K562 (cell line): ENCODE measurements around the gene FGFR4. TPM values are rescaled to one million over a fixed set of nuclear protein-coding genes. Genes with fewer than 3 reads are reported as not detected.

ENCODE experiments used
- CHD2 ChIP-seq: IDR thresholded peaks from 2 replicates; pipeline ENCODE4 v1.6.1; 2011; ENCODE audit warnings: low read depth, low read length
- CSDE1 ChIP-seq, 2 experiments: fragments of 450-650 bp; IDR thresholded peaks; 2 replicates each; pipeline ENCODE4 v1.6.1; 2016; ENCODE audit warnings: mild to moderate bottlenecking in 1 of 2
- CTBP1 ChIP-seq: fragments of 450-650 bp; IDR thresholded peaks from 2 replicates; pipeline ENCODE4 v1.6.1; 2016; ENCODE audit warnings: borderline replicate concordance
- DNMT1 ChIP-seq: fragments of 450-650 bp; IDR thresholded peaks from 2 replicates; pipeline ENCODE4 v1.6.1; 2016; ENCODE audit warnings: antibody characterized with exemption, mild to moderate bottlenecking
- ETV5 ChIP-seq: sonication (generic); formaldehyde crosslinking; IDR thresholded peaks from 2 replicates; pipeline ENCODE4 v1.4.0; 2020; ENCODE audit warnings: low read depth, mild to moderate bottlenecking, missing genetic modification reagents
- FOXJ2 ChIP-seq: fragments of 200-800 bp; sonication (Bioruptor generic); IDR thresholded peaks from 2 replicates; pipeline ENCODE4 v1.6.1; 2016; ENCODE audit warnings: missing genetic modification characterization, missing compliant biosample characterization
- GATAD2A ChIP-seq: fragments of 450-650 bp; IDR thresholded peaks from 2 replicates; pipeline ENCODE4 v1.6.1; 2017
- GTF2F1 ChIP-seq: IDR thresholded peaks from 2 replicates; pipeline ENCODE4 v1.6.1; 2011; ENCODE audit warnings: low read depth, low read length, improper control_type of control experiment
- JUN ChIP-seq, 2 experiments: sonication (generic) in 1 of 2; formaldehyde crosslinking in 1 of 2; IDR thresholded peaks; 2 replicates each; pipeline versions ENCODE4 v1.6.1 to v1.8.0; 2012 to 2022; ENCODE audit warnings: borderline replicate concordance in 2 of 2, mild to moderate bottlenecking in 2 of 2, improper control_type of control experiment in 1 of 2, low read depth in 1 of 2, low read length in 1 of 2, missing genetic modification reagents in 1 of 2
- PHF8 ChIP-seq: fragments of 200-600 bp; sonication (generic); IDR thresholded peaks from 2 replicates; pipeline ENCODE4 v1.6.1; 2012; ENCODE audit warnings: mixed run types, mild to moderate bottlenecking, inconsistent platforms, low read length, moderate library complexity, borderline replicate concordance
- PTTG1 ChIP-seq: fragments of 450-650 bp; IDR thresholded peaks from 2 replicates; pipeline ENCODE4 v1.6.1; 2016; ENCODE audit warnings: low read depth, mild to moderate bottlenecking, missing genetic modification characterization, missing compliant biosample characterization
- RBM34 ChIP-seq: fragments of 200-400 bp; formaldehyde crosslinking; IDR thresholded peaks from 2 replicates; pipeline ENCODE4 v1.6.1; 2018; ENCODE audit warnings: low read length, borderline replicate concordance; ENCODE audit not compliant: insufficient read depth
- TCF7 ChIP-seq: sonication (generic); IDR thresholded peaks from 2 replicates; pipeline ENCODE4 v1.6.1; 2016; ENCODE audit warnings: antibody characterized with exemption, borderline replicate concordance
- ZFP36 ChIP-seq: fragments of 150-350 bp; IDR thresholded peaks from 2 replicates; pipeline ENCODE4 v1.6.1; 2018; ENCODE audit warnings: low read length, low read depth; ENCODE audit not compliant: partially characterized antibody
- ZNF695 ChIP-seq: fragments of 450-650 bp; formaldehyde crosslinking; IDR thresholded peaks from 2 replicates; pipeline ENCODE4 v1.4.0; 2020; ENCODE audit warnings: mild to moderate bottlenecking, moderate library complexity
- polyA plus RNA-seq, 8 experiments: library from polyadenylated mRNA; depleted of rRNA in 4 of 8; stranded (reverse) in 5 of 8; unstranded in 3 of 8; fragments of >200 nt; fragmentation: Nextera tagmentation in 2 of 8; fragmentation: Illumina TruSeq in 1 of 8; extraction: Ambion mirVana in 2 of 8; extraction: Trizol in 1 of 8; gene quantifications; 2 replicates each; pipeline versions ENCODE4 v1.2.1 to v1.2.3, GENCODE V29; 2011 to 2014; ENCODE audit warnings: inconsistent platforms in 1 of 8, missing spikeins in 1 of 8
- total RNA-seq, 7 experiments: library from RNA; depleted of rRNA in 6 of 7; stranded (reverse); fragments of >200 nt in 6 of 7; fragmentation: Illumina TruSeq in 2 of 7; extraction: Trizol in 2 of 7; gene quantifications; 2 replicates each; pipeline versions ENCODE4 v1.2.1 to v1.2.3, GENCODE V29; 2011 to 2021; ENCODE audit warnings: low replicate concordance in 1 of 7
- TF ChIP-seq, protein P1 (sequence below): fragments of 200-800 bp; sonication (Bioruptor generic); IDR thresholded peaks from 2 replicates; pipeline ENCODE4 v1.6.1; 2017; ENCODE audit warnings: missing genetic modification characterization, missing compliant biosample characterization
- TF ChIP-seq, protein P2 (sequence below): fragments of 150-350 bp; conservative IDR thresholded peaks from 2 replicates; pipeline ENCODE4 v1.6.1; 2014; ENCODE audit warnings: low read length
- TF ChIP-seq, protein P3 (sequence below), 2 experiments: IDR thresholded peaks in 1 of 2; conservative IDR thresholded peaks in 1 of 2; 2 replicates each; pipeline ENCODE4 v1.6.1; 2016; ENCODE audit warnings: low read depth in 2 of 2, mild to moderate bottlenecking in 1 of 2, missing compliant biosample characterization in 1 of 2, missing genetic modification characterization in 1 of 2, moderate library complexity in 1 of 2
- TF ChIP-seq, protein P4 (sequence below): fragments of 250-450 bp; sonication (Bioruptor Pico); IDR thresholded peaks from 2 replicates; pipeline ENCODE4 v1.5.0; 2021

The FGFR4 gene
- total and polyA plus RNA-seq, 9 of the 15 experiments (the other 6 are each of a cell fraction or from before 2014, with no cell fraction given) = 0.76 to 35.4 (median 7.5) TPM

DNA sequence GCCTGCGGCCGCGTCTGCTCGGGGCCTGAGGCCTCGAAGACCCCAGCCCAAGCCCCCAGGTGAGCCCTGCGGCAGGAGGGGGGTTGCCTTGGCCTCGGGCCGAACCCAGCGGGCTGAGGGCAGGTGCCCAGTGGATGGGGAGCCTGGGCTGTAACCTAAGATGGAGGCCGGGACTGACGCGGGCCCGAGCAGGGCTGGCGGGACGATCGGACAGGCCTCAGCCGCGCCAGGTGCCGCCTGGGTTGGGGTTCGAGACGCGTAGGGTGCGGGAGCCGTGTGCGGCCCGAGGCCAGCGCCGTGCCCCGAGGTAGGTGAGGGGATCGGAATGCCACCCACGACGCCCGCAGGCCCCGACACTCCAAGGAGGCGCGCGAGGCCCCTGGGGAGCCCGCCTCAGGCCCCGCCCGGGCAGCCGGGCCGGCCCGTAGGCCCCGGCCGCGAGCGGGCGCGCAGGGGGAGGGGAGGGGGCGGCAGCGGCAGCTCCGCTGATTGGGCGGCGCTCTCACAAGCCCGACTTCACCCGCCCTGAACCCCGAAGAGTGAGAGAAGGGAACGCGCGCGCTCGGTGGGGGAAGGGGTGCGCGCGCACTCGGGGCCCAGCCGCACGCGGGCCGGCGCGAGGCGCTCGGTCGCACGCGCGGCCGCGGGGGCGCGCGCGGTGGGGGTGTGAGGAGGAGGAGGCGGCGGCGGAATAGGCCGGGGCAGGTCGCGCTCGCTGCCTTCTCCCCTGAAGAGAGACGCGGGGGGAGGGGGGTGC is 46.6 kb downstream of the FGFR4 start, which contains the start of gene NSD1 (continued):
- TF ChIP-seq, protein P1, sequence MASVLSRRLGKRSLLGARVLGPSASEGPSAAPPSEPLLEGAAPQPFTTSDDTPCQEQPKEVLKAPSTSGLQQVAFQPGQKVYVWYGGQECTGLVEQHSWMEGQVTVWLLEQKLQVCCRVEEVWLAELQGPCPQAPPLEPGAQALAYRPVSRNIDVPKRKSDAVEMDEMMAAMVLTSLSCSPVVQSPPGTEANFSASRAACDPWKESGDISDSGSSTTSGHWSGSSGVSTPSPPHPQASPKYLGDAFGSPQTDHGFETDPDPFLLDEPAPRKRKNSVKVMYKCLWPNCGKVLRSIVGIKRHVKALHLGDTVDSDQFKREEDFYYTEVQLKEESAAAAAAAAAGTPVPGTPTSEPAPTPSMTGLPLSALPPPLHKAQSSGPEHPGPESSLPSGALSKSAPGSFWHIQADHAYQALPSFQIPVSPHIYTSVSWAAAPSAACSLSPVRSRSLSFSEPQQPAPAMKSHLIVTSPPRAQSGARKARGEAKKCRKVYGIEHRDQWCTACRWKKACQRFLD (CRISPR knock-in tag) = peak; percentile 96
- no peak for TF ChIP-seq GTF2F1
- TF ChIP-seq FOXJ2 = no peak
- TF ChIP-seq CSDE1 (IDR thresholded peaks at IDR 0.05) = no peak
- no peak for TF ChIP-seq ZFP36
- no peak for TF ChIP-seq GATAD2A
- no peak for TF ChIP-seq TCF7
- no peak for TF ChIP-seq RBM34
- TF ChIP-seq, protein P2, sequence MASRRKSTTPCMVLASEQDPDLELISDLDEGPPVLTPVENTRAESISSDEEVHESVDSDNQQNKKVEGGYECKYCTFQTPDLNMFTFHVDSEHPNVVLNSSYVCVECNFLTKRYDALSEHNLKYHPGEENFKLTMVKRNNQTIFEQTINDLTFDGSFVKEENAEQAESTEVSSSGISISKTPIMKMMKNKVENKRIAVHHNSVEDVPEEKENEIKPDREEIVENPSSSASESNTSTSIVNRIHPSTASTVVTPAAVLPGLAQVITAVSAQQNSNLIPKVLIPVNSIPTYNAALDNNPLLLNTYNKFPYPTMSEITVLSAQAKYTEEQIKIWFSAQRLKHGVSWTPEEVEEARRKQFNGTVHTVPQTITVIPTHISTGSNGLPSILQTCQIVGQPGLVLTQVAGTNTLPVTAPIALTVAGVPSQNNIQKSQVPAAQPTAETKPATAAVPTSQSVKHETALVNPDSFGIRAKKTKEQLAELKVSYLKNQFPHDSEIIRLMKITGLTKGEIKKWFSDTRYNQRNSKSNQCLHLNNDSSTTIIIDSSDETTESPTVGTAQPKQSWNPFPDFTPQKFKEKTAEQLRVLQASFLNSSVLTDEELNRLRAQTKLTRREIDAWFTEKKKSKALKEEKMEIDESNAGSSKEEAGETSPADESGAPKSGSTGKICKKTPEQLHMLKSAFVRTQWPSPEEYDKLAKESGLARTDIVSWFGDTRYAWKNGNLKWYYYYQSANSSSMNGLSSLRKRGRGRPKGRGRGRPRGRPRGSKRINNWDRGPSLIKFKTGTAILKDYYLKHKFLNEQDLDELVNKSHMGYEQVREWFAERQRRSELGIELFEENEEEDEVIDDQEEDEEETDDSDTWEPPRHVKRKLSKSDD = no peak
- TF ChIP-seq PTTG1 (tag) = no peak
- no peak for TF ChIP-seq PHF8
- TF ChIP-seq CTBP1 = peak; percentile 91
- TF ChIP-seq CHD2 = 0 out of 2 replicates have a peak, but pooled peaks have one; percentile 41
- TF ChIP-seq ZNF695 (CRISPR knock-in tag) = no peak
- TF ChIP-seq, protein P3, sequence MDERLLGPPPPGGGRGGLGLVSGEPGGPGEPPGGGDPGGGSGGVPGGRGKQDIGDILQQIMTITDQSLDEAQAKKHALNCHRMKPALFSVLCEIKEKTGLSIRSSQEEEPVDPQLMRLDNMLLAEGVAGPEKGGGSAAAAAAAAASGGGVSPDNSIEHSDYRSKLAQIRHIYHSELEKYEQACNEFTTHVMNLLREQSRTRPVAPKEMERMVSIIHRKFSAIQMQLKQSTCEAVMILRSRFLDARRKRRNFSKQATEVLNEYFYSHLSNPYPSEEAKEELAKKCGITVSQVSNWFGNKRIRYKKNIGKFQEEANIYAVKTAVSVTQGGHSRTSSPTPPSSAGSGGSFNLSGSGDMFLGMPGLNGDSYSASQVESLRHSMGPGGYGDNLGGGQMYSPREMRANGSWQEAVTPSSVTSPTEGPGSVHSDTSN (CRISPR knock-in tag; IDR thresholded peaks at IDR 0.05; ENCODE audit: low read depth) = no peak
- TF ChIP-seq, protein P3 (tag; conservative IDR thresholded peaks at IDR 0.05; ENCODE audit: low read depth) = no peak
- no peak for TF ChIP-seq ETV5 (CRISPR knock-in tag)
- TF ChIP-seq JUN (IDR thresholded peaks at IDR 0.05; ENCODE audit: borderline replicate concordance, low read depth, low read length) = no peak
- no peak for TF ChIP-seq JUN (CRISPR knock-in tag; IDR thresholded peaks at IDR 0.05; ENCODE audit: borderline replicate concordance)
- no peak for TF ChIP-seq DNMT1
- TF ChIP-seq, protein P4, sequence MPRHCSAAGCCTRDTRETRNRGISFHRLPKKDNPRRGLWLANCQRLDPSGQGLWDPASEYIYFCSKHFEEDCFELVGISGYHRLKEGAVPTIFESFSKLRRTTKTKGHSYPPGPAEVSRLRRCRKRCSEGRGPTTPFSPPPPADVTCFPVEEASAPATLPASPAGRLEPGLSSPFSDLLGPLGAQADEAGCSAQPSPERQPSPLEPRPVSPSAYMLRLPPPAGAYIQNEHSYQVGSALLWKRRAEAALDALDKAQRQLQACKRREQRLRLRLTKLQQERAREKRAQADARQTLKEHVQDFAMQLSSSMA = no peak
